Uterus (tissue), 4 donors: ENCODE data around the gene NKAPL. TPM values are rescaled to one million over a fixed set of nuclear protein-coding genes. Genes with fewer than 3 reads are reported as not detected.
"Not testable (repeated sequence)": the region's sequence is repeated elsewhere in the genome, so short reads cannot be mapped to it uniquely, and the experiment has no call there.

Source experiments
- DNase-seq, 2 donors: peaks; one replicate each; pipeline ENCODE4 v3.0.0-alpha.2; 2019 to 2020
- H3K27ac ChIP-seq, 2 donors: fragments of 200-600 bp; sonication (generic); 1 replicate in 1 of 2; 2 replicates in 1 of 2; pipeline ENCODE4 v1.5.1; 2016 to 2018
- H3K27me3 ChIP-seq, 2 donors: fragments of 200-600 bp; sonication (generic); one replicate each; pipeline ENCODE4 v1.5.1; 2018 to 2019; ENCODE audit warnings: control low read depth in 1 of 2
- H3K36me3 ChIP-seq, 2 donors: fragments of 200-600 bp; sonication (generic); one replicate each; pipeline ENCODE4 v1.5.1; 2019; ENCODE audit warnings: control low read depth in 1 of 2
- H3K4me1 ChIP-seq, 2 donors: fragments of 200-600 bp; sonication (generic); one replicate each; pipeline ENCODE4 v1.5.1; 2018 to 2019; ENCODE audit warnings: control low read depth in 1 of 2
- H3K4me3 ChIP-seq, 2 donors: fragments of 200-600 bp; sonication (generic); 1 replicate in 1 of 2; 2 replicates in 1 of 2; pipeline ENCODE4 v1.5.1; 2018 to 2019; ENCODE audit warnings: mild to moderate bottlenecking in 1 of 2
- H3K9me3 ChIP-seq, 2 donors: fragments of 200-600 bp; sonication (generic); one replicate each; pipeline ENCODE4 v1.5.1; 2019; ENCODE audit warnings: control low read depth in 1 of 2
- POLR2A ChIP-seq, 2 donors: fragments of 450-650 bp; IDR thresholded peaks; one replicate each; pipeline ENCODE4 v1.6.1; 2016; ENCODE audit warnings: antibody characterized with exemption in 2 of 2, mild to moderate bottlenecking in 1 of 2, moderate library complexity in 1 of 2
- intact Hi-C: fragments of 100-400 bp; cut with DNase I; formaldehyde crosslinking; loops from one replicate; pipeline ENCODE4 v1.15.1; 2023; ENCODE audit warnings: low total_unique reads
- total RNA-seq, 4 donors: library from RNA; depleted of rRNA in 3 of 4; stranded (reverse); fragments of >200 nt in 3 of 4; gene quantifications; one replicate each; pipeline versions ENCODE4 v1.1.0 to v1.2.4, GENCODE V29; 2014 to 2023
- TF ChIP-seq, protein P1 (sequence below), 4 experiments: fragments of 200-600 bp in 2 of 4; fragments of 450-650 bp in 2 of 4; sonication (generic) in 2 of 4; IDR thresholded peaks; one replicate each; pipeline ENCODE4 v1.5.1; 2016 to 2019; ENCODE audit warnings: antibody characterized with exemption in 4 of 4, mild to moderate bottlenecking in 2 of 4, moderate library complexity in 1 of 4
- donor health status: DM: yes; HTN: yes; CAD: no.

NKAPL gene
- total RNA-seq, 4 donors from 2014 or later: 0.97 to 1.2 TPM; not detected in 2

DNA sequence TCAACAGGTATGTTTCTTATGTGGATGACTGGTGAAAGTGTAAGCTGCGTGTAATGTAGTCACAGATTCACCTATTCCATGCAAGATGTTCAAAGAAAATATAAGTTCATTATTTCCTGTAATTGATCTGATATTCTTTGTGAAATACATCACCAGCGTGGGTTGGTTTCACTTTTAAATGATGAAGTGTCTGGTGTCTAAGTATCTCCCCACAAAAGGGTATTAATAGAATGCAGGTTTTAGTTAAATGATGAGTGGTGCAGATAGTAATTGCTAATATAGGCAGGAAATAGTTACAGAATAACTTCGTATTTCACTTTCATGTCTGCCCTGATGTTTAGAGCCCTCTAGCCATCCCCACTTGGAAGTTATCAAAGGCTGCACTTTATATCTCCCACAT lies 44.5 kb downstream of the NKAPL start:
- Histone ChIP-seq H3K9me3 (no peaks in the 10 kb centered on the region), H3K36me3 (no peaks in the 10 kb centered on the region), H3K27me3 (no peaks in the 10 kb centered on the region), H3K4me3 (no peak overlapping the region), H3K27ac (no peak overlapping the region), H3K4me1 (no peaks in the 10 kb centered on the region)
- TF ChIP-seq POLR2A (IDR thresholded peaks at IDR 0.05): no peak
- TF ChIP-seq, protein P1, sequence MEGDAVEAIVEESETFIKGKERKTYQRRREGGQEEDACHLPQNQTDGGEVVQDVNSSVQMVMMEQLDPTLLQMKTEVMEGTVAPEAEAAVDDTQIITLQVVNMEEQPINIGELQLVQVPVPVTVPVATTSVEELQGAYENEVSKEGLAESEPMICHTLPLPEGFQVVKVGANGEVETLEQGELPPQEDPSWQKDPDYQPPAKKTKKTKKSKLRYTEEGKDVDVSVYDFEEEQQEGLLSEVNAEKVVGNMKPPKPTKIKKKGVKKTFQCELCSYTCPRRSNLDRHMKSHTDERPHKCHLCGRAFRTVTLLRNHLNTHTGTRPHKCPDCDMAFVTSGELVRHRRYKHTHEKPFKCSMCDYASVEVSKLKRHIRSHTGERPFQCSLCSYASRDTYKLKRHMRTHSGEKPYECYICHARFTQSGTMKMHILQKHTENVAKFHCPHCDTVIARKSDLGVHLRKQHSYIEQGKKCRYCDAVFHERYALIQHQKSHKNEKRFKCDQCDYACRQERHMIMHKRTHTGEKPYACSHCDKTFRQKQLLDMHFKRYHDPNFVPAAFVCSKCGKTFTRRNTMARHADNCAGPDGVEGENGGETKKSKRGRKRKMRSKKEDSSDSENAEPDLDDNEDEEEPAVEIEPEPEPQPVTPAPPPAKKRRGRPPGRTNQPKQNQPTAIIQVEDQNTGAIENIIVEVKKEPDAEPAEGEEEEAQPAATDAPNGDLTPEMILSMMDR (IDR thresholded peaks at IDR 0.05): no peak
- intact Hi-C loops: no loop called here
- no peak for DNase-seq

DNA sequence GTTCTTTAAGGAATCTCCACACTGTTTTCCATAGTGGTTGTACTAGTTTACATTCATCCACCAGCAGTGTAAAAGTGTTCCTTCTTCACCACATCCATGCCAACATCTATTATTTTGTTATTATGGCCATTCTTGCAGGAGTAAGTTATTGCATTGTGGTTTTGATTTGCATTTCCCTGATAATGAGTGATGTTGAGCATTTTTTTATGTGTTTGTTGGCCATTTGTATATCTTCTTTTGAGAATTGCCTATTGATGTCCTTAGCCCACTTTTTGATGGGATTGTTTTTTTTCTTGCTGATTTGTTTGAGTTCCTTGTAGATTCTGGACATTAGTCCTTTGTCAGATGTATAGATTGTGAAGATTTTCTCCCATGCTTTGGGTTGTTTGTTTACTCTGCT lies 47.3 kb downstream of the NKAPL start:
- H3K4me1 ChIP-seq, intact Hi-C loops, H3K27ac ChIP-seq, H3K9me3 ChIP-seq, DNase-seq, H3K4me3 ChIP-seq, H3K36me3 ChIP-seq, H3K27me3 ChIP-seq: not testable (repeated sequence)

Other genes starting within 250 kb of the NKAPL start
- 1 to 10 TPM in 3 of 4 donors, not detected in 1; 1.1 to 2.1 (median 1.2) TPM for gene ZNF165, start 178.7 kb upstream of the NKAPL start, total RNA-seq
- 1 to 10 TPM in 3 of 4 donors, not detected in 1; 1.8 to 7.9 (median 5.3) TPM for gene ZSCAN16, start 134.7 kb upstream of the NKAPL start, total RNA-seq
- 10 to 100 TPM; 17.4 to 48.9 (median 32.5) TPM for gene ZKSCAN8, start 117.4 kb upstream of the NKAPL start, total RNA-seq
- gene ZSCAN9, start 34.0 kb upstream of the NKAPL start, total RNA-seq: 10 to 100 TPM; 17.6 to 38.9 (median 24.6) TPM
- 10 to 100 TPM in 1 of 4 donors, 1 to 10 TPM in 3; 1.5 to 15.6 (median 4.7) TPM for gene ZKSCAN4, start 7.0 kb upstream of the NKAPL start, total RNA-seq
- 10 to 100 TPM; 12.6 to 54.7 (median 33.4) TPM for gene ZSCAN26, start 7.8 kb downstream of the NKAPL start, total RNA-seq
- gene PGBD1, start 22.3 kb downstream of the NKAPL start, total RNA-seq: 10 to 100 TPM in 1 of 4 donors, 1 to 10 TPM in 3; 2.6 to 10.9 (median 7.0) TPM
- gene ZSCAN31, start 76.9 kb downstream of the NKAPL start, total RNA-seq: 10 to 100 TPM in 3 of 4 donors, 1 to 10 TPM in 1; 3.5 to 63.8 (median 31.5) TPM
- 10 to 100 TPM in 1 of 4 donors, 1 to 10 TPM in 2, under 1 TPM in 1; 0.29 to 12.3 (median 5.1) TPM for gene ZKSCAN3, start 90.7 kb downstream of the NKAPL start, total RNA-seq
- 10 to 100 TPM in 2 of 4 donors, 1 to 10 TPM in 2; 3.8 to 22.2 (median 8.4) TPM for gene ZSCAN12, start 140.4 kb downstream of the NKAPL start, total RNA-seq
- gene ZSCAN23, start 184.2 kb downstream of the NKAPL start, total RNA-seq: 10 to 100 TPM in 1 of 4 donors, 1 to 10 TPM in 1, under 1 TPM in 1, not detected in 1; 0.26 to 21.3 (median 7.5) TPM